NCI-H748 treated with DMSO at 0.1 percent for 48 hours (cell line): ENCODE measurements around the gene ADGRG6.

Experiments used
- DNase-seq: peaks from one replicate; lab custom pipeline; 2025; lab: John Stamatoyannopoulos, UW

ADGRG6 gene

GRCh38 chr6:142489722-142490610 lies 188.2 kb downstream of the ADGRG6 start:
- no peak for DNase-seq
